ENCODE measurements around the gene COL27A1. TPM values are rescaled to one million over a fixed set of nuclear protein-coding genes. Genes with fewer than 3 reads are reported as not detected.

The COL27A1 gene
- total and polyA plus RNA-seq, 2 donors (not counting 3 experiments of a cell fraction or from before 2014, with no cell fraction given): 14.7 to 49.1 TPM

DNA sequence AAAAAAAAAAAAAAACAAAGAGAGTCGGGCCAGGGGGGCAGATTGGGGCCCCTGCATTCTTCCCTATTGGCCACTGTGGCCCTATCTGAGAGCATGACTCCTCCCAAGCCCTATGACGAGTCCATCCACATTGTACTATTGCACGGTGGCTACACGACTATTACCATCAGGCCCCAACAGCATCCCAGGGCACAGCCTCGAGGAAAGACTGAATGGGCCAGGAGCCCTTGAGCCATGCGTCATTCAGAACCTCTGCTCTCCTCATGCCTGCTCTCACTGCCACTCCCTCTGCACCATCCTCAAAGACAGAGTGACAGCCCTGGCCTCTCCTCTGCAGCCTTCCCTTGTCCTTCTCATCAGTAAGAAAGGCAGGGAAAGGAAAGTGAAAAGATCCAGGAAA lies 147.4 kb downstream of the COL27A1 start:
- Histone ChIP-seq H3K4me1 (ENCODE audit: control insufficient read depth, extremely low read depth, insufficient read depth, low read length) (no peaks in the 10 kb centered on the region), H3K4me3 (replicated peaks in 1 of 3; ENCODE audit: insufficient read depth in 1 of 3, low read depth in 1 of 3, low read length in 3 of 3) (no peak overlapping the region), H3K9me3 (replicated peaks; ENCODE audit: control insufficient read depth, insufficient read depth, low read length) (no peaks in the 10 kb centered on the region), H3K9me1 (replicated peaks; ENCODE audit: control insufficient read depth, extremely low read depth, insufficient read depth, low read length) (no peaks in the 10 kb centered on the region), H2AFZ (ENCODE audit: low read depth, low read length) (no peak overlapping the region), H3K9ac (replicated peaks; ENCODE audit: extremely low read depth, insufficient read depth, low read length) (no peak overlapping the region), H4K20me1 (replicated peaks; ENCODE audit: control insufficient read depth, extremely low read depth, insufficient read depth, low read length) (no peaks in the 10 kb centered on the region), H3K27me3 (ENCODE audit: control insufficient read depth in 2 of 2, insufficient read depth in 2 of 2, low read length in 2 of 2) (no peaks in the 10 kb centered on the region), H3K4me2 (ENCODE audit: insufficient read depth, low read length) (no peak overlapping the region), H3K27ac (ENCODE audit: insufficient read depth, low read depth, low read length) (no peak overlapping the region), H3K79me2 (ENCODE audit: control insufficient read depth, insufficient read depth, low read length) (no peaks in the 10 kb centered on the region), H3K36me3 (ENCODE audit: control insufficient read depth in 2 of 2, extremely low read depth in 1 of 2, insufficient read depth in 2 of 2, low read length in 2 of 2) (peaks cover 2 to 9% of the 10 kb centered on the region in 2 experiments)
- ChIA-PET CTCF (no interaction called here), POLR2A (no interaction called here)
- BruUV-seq (replicated peaks): no TSS peak
- intact Hi-C loops (cut with micrococcal nuclease) (no loop called here), dilution Hi-C loops (cut with MboI; ENCODE audit: extremely low pct_ligation_motif_present, low sequenced_read_pairs) (no loop called here)
- FAIRE-seq (no peak), DNase-seq (ENCODE audit: low read depth, low spot score) (no peak)
- TF ChIP-seq EZH2 (IDR thresholded peaks at IDR 0.05; ENCODE audit: borderline replicate concordance, low read depth, low read length, severe bottlenecking): no peak
- no peak for TF ChIP-seq GATA2 (IDR thresholded peaks at IDR 0.05; ENCODE audit: insufficient read depth, insufficient read length, low read depth, low read length)
- TF ChIP-seq POLR2A (IDR thresholded peaks at IDR 0.05; ENCODE audit: low read depth, low read length): no peak
- TF ChIP-seq FOS (IDR thresholded peaks at IDR 0.05; ENCODE audit: borderline replicate concordance, insufficient read depth, low read length): no peak
- no peak for TF ChIP-seq POLR2AphosphoS5 (IDR thresholded peaks at IDR 0.05; ENCODE audit: insufficient read depth, low read depth, low read length)
- no peak for TF ChIP-seq JUN (IDR thresholded peaks at IDR 0.05; ENCODE audit: borderline replicate concordance, insufficient read depth, insufficient read length, low read depth)
- TF ChIP-seq, protein P1, sequence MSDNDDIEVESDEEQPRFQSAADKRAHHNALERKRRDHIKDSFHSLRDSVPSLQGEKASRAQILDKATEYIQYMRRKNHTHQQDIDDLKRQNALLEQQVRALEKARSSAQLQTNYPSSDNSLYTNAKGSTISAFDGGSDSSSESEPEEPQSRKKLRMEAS (IDR thresholded peaks at IDR 0.05; ENCODE audit: insufficient read depth, insufficient read length): no peak
- no peak for TF ChIP-seq MYC (IDR thresholded peaks at IDR 0.05; ENCODE audit: low read depth, low read length)
- TF ChIP-seq, protein P2, sequence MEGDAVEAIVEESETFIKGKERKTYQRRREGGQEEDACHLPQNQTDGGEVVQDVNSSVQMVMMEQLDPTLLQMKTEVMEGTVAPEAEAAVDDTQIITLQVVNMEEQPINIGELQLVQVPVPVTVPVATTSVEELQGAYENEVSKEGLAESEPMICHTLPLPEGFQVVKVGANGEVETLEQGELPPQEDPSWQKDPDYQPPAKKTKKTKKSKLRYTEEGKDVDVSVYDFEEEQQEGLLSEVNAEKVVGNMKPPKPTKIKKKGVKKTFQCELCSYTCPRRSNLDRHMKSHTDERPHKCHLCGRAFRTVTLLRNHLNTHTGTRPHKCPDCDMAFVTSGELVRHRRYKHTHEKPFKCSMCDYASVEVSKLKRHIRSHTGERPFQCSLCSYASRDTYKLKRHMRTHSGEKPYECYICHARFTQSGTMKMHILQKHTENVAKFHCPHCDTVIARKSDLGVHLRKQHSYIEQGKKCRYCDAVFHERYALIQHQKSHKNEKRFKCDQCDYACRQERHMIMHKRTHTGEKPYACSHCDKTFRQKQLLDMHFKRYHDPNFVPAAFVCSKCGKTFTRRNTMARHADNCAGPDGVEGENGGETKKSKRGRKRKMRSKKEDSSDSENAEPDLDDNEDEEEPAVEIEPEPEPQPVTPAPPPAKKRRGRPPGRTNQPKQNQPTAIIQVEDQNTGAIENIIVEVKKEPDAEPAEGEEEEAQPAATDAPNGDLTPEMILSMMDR (IDR thresholded peaks at IDR 0.05; ENCODE audit: extremely low read depth in 1 of 2, insufficient read depth in 1 of 2, low read depth in 1 of 2, low read length in 2 of 2): no peak

Data from endothelial cell of umbilical vein (primary cell).